H1 (cell line): ENCODE measurements around the gene SERGEF. TPM values are rescaled to one million over a fixed set of nuclear protein-coding genes. Genes with fewer than 3 reads are reported as not detected.

Experiments
- CTCF ChIA-PET: fragments of 300-600 bp; sonication (Branson Sonifier 250); formaldehyde crosslinking; loops from one replicate; lab custom pipeline; 2021; ENCODE audit not compliant: partially characterized antibody; lab: Charles Lee
- POLR2A ChIA-PET: fragments of 300-600 bp; sonication (Branson Sonifier 250); formaldehyde crosslinking; loops from one replicate; lab custom pipeline; 2021; ENCODE audit warnings: inconsistent platforms; ENCODE audit not compliant: partially characterized antibody; lab: Charles Lee
- DNase-seq, 2 experiments: peaks; one replicate each; pipeline versions ENCODE4 v3.0.0 to v3.0.0-alpha.2; 2010 to 2022; ENCODE audit warnings: low spot score in 2 of 2, low read depth in 1 of 2, mixed read lengths in 1 of 2
- FAIRE-seq: peaks from 2 replicates; lab custom pipeline; 2011; peaks lifted over from hg19 to GRCh38; lab: Jason Lieb, UNC
- H2AFZ ChIP-seq: 2 replicates; pipeline ENCODE4 v1.8.1; 2012; ENCODE audit warnings: low read length, inconsistent platforms
- H2AK5ac ChIP-seq: 2 replicates; pipeline ENCODE4 v1.6.1; 2013; ENCODE audit warnings: low read depth, low read length
- H2BK120ac ChIP-seq: replicated peaks from 2 replicates; pipeline ENCODE3; 2013; ENCODE audit warnings: low read depth, low read length, inconsistent platforms
- H2BK12ac ChIP-seq: 2 replicates; pipeline ENCODE4 v1.6.1; 2013; ENCODE audit warnings: low read depth, low read length
- H2BK15ac ChIP-seq: 2 replicates; pipeline ENCODE4 v1.6.1; 2013; ENCODE audit warnings: low read length
- H2BK20ac ChIP-seq: 2 replicates; pipeline ENCODE4 v1.6.1; 2013; ENCODE audit warnings: low read length
- H2BK5ac ChIP-seq: 2 replicates; pipeline ENCODE4 v1.6.1; 2013; ENCODE audit warnings: low read depth, low read length
- H3K14ac ChIP-seq: 2 replicates; pipeline ENCODE4 v1.6.1; 2013; ENCODE audit warnings: inconsistent platforms; ENCODE audit not compliant: insufficient read length
- H3K18ac ChIP-seq: 2 replicates; pipeline ENCODE4 v1.6.1; 2013; ENCODE audit warnings: low read length; ENCODE audit errors: extremely low read depth
- H3K23ac ChIP-seq: 2 replicates; pipeline ENCODE4 v1.6.1; 2013; ENCODE audit warnings: inconsistent platforms; ENCODE audit not compliant: insufficient read length
- H3K23me2 ChIP-seq: 2 replicates; pipeline ENCODE4 v1.6.1; 2013; ENCODE audit warnings: low read depth, low read length
- H3K27ac ChIP-seq: 2 replicates; pipeline ENCODE4 v1.6.1; 2011; ENCODE audit warnings: low read depth, low read length, inconsistent platforms
- H3K27me3 ChIP-seq, 4 experiments: replicated peaks in 1 of 4; 1 replicate in 1 of 4; 2 replicates in 3 of 4; pipeline versions ENCODE4 v1.6.1 to v1.8.1; 2011 to 2013; ENCODE audit warnings: low read length in 3 of 4, mild to moderate bottlenecking in 3 of 4, inconsistent platforms in 2 of 4, mixed read lengths in 2 of 4, moderate library complexity in 1 of 4; ENCODE audit not compliant: control insufficient read depth in 3 of 4, insufficient read depth in 3 of 4; ENCODE audit errors: extremely low read depth in 1 of 4
- H3K36me3 ChIP-seq, 4 experiments: 2 replicates each; pipeline versions ENCODE4 v1.6.1 to v1.8.1; 2011 to 2013; ENCODE audit warnings: mild to moderate bottlenecking in 4 of 4, low read length in 3 of 4, moderate library complexity in 2 of 4, control low read depth in 1 of 4, inconsistent platforms in 1 of 4; ENCODE audit not compliant: insufficient read depth in 4 of 4, control insufficient read depth in 2 of 4
- H3K4ac ChIP-seq: replicated peaks from 2 replicates; pipeline ENCODE3; 2013; ENCODE audit warnings: low read length, low read depth, mixed read lengths, inconsistent platforms; ENCODE audit not compliant: insufficient read length
- H3K4me1 ChIP-seq, 4 experiments: replicated peaks in 1 of 4; 1 replicate in 1 of 4; 2 replicates in 3 of 4; pipeline versions ENCODE4 v1.6.1 to v1.8.1; 2011 to 2013; ENCODE audit warnings: low read length in 3 of 4, inconsistent platforms in 2 of 4, mixed read lengths in 1 of 4; ENCODE audit not compliant: insufficient read depth in 4 of 4, control insufficient read depth in 3 of 4
- H3K4me2 ChIP-seq, 2 experiments: 2 replicates each; pipeline versions ENCODE4 v1.6.1 to v1.8.1; 2011 to 2013; ENCODE audit warnings: low read depth in 2 of 2, low read length in 2 of 2, control low read depth in 1 of 2, inconsistent platforms in 1 of 2, mild to moderate bottlenecking in 1 of 2; ENCODE audit not compliant: insufficient read depth in 1 of 2
- H3K4me3 ChIP-seq, 4 experiments: fragments of 200-600, 300-600 bp in 1 of 4; sonication (generic), shearing (Covaris generic), sonication (Bioruptor Twin) in 1 of 4; 2 replicates each; pipeline versions ENCODE4 v1.5.1 to v1.8.1; 2011 to 2016; ENCODE audit warnings: low read length in 4 of 4, low read depth in 3 of 4, control low read depth in 2 of 4, inconsistent platforms in 2 of 4, mild to moderate bottlenecking in 2 of 4, mixed read lengths in 1 of 4, moderate library complexity in 1 of 4; ENCODE audit not compliant: insufficient read depth in 2 of 4; ENCODE audit errors: extremely low read depth in 1 of 4
- H3K56ac ChIP-seq: replicated peaks from 2 replicates; pipeline ENCODE3; 2013; ENCODE audit warnings: low read depth, mild to moderate bottlenecking, mixed read lengths, low read length, inconsistent platforms; ENCODE audit not compliant: insufficient read length
- H3K79me1 ChIP-seq: 2 replicates; pipeline ENCODE4 v1.6.1; 2013; ENCODE audit warnings: low read depth, low read length, control low read depth
- H3K79me2 ChIP-seq, 2 experiments: 2 replicates each; pipeline versions ENCODE4 v1.6.1 to v1.8.1; 2012 to 2013; ENCODE audit warnings: low read length in 2 of 2, mild to moderate bottlenecking in 2 of 2, inconsistent platforms in 1 of 2; ENCODE audit not compliant: insufficient read depth in 2 of 2, control insufficient read depth in 1 of 2
- H3K9ac ChIP-seq, 4 experiments: replicated peaks in 1 of 4; 1 replicate in 1 of 4; 2 replicates in 3 of 4; pipeline versions ENCODE4 v1.6.1 to v1.8.1; 2011 to 2013; ENCODE audit warnings: low read depth in 3 of 4, low read length in 3 of 4, control low read depth in 2 of 4, mild to moderate bottlenecking in 2 of 4, moderate library complexity in 2 of 4, inconsistent platforms in 1 of 4; ENCODE audit errors: extremely low read depth in 1 of 4
- H3K9me3 ChIP-seq, 2 experiments: 2 replicates each; pipeline versions ENCODE4 v1.6.1 to v1.8.1; 2012 to 2013; ENCODE audit warnings: mild to moderate bottlenecking in 2 of 2, moderate library complexity in 2 of 2, control low read depth in 1 of 2, inconsistent platforms in 1 of 2, low read depth in 1 of 2, low read length in 1 of 2, mixed read lengths in 1 of 2; ENCODE audit not compliant: insufficient read depth in 2 of 2
- H4K20me1 ChIP-seq, 2 experiments: replicated peaks in 1 of 2; 2 replicates each; pipeline versions ENCODE3 to v1.8.1; 2011 to 2013; ENCODE audit warnings: inconsistent platforms in 2 of 2, low read length in 2 of 2, mild to moderate bottlenecking in 1 of 2; ENCODE audit not compliant: insufficient read depth in 2 of 2, control insufficient read depth in 1 of 2
- H4K5ac ChIP-seq: 2 replicates; pipeline ENCODE4 v1.6.1; 2013; ENCODE audit warnings: low read length, low read depth, mixed read lengths, inconsistent platforms; ENCODE audit not compliant: insufficient read length
- H4K8ac ChIP-seq: 2 replicates; pipeline ENCODE4 v1.8.0; 2013; ENCODE audit warnings: mild to moderate bottlenecking, moderate library complexity, low read length, inconsistent platforms; ENCODE audit not compliant: insufficient read depth; ENCODE audit errors: extremely low read depth
- H4K91ac ChIP-seq: replicated peaks from 2 replicates; pipeline ENCODE3; 2013; ENCODE audit warnings: low read length, mixed read lengths, inconsistent platforms; ENCODE audit not compliant: insufficient read length
- EGR1 ChIP-seq: IDR thresholded peaks from 2 replicates; pipeline ENCODE4 v1.6.1; 2011; ENCODE audit warnings: low read depth, low read length, borderline replicate concordance
- JUND ChIP-seq: IDR thresholded peaks from 2 replicates; pipeline ENCODE4 v1.6.1; 2011; ENCODE audit warnings: mild to moderate bottlenecking, improper control_type of control experiment, low read length
- KDM1A ChIP-seq: fragments of 200-600, 300-600 bp; sonication (generic); IDR thresholded peaks from 2 replicates; pipeline ENCODE4 v1.7.1; 2016; ENCODE audit warnings: mild to moderate bottlenecking, low read length, borderline replicate concordance
- POLR2A ChIP-seq, 2 experiments: IDR thresholded peaks; 1 replicate in 1 of 2; 2 replicates in 1 of 2; pipeline ENCODE4 v1.6.1; 2011; ENCODE audit warnings: low read depth in 2 of 2, low read length in 2 of 2, mild to moderate bottlenecking in 2 of 2; ENCODE audit errors: control extremely low read depth in 1 of 2
- SAP30 ChIP-seq: fragments of 300-600 bp; sonication (generic); IDR thresholded peaks from 2 replicates; pipeline ENCODE4 v1.7.1; 2012; ENCODE audit warnings: low read length, moderate library complexity, mild to moderate bottlenecking, inconsistent platforms; ENCODE audit not compliant: insufficient read depth, insufficient replicate concordance
- SUZ12 ChIP-seq: fragments of 200-600 bp; sonication (generic); IDR thresholded peaks from 2 replicates; pipeline ENCODE4 v1.6.1; 2012; ENCODE audit warnings: mild to moderate bottlenecking, inconsistent platforms, low read length, moderate library complexity, mixed read lengths
- ZNF274 ChIP-seq: IDR thresholded peaks from 2 replicates; pipeline ENCODE4 v1.7.0; 2012; ENCODE audit warnings: low read length, borderline replicate concordance; ENCODE audit errors: extremely low read depth
- WGBS, 2 experiments: shearing (Covaris generic) in 1 of 2; methylation state at CpG; one replicate each; pipeline versions ENCODE4 v1.1.6 to v1.1.7; 2013 to 2015; ENCODE audit warnings: low lambda C conversion rate in 2 of 2, mixed read lengths in 2 of 2, inconsistent platforms in 1 of 2, low coverage in 1 of 2, missing lambda C conversion rate in 1 of 2; ENCODE audit not compliant: insufficient replicate concordance in 2 of 2, insufficient coverage in 1 of 2, insufficient read length in 1 of 2; ENCODE audit errors: extremely low coverage in 1 of 2, missing lambda C conversion rate in 1 of 2; 5-methylcytosine and 5-hydroxymethylcytosine counted together
- polyA plus RNA-seq, 7 experiments: library from polyadenylated mRNA; depleted of rRNA in 3 of 7; stranded (reverse) in 5 of 7; unstranded in 2 of 7; fragments of >200 nt in 5 of 7; fragments of 200-250 nt in 2 of 7; gene quantifications; 1 replicate in 5 of 7; 2 replicates in 1 of 7; 4 replicates in 1 of 7; pipeline versions ENCODE4 v1.2.1 to v1.2.3, GENCODE V29; 2011 to 2013; ENCODE audit warnings: missing spikeins in 2 of 7, mixed read lengths in 2 of 7
- total RNA-seq: library from RNA; stranded (reverse); fragmentation: NEBNext Ultra II Directional; extraction: Animal tissue kit (Norgen Biotek cat#: 25700); gene quantifications from 2 replicates; pipeline ENCODE4 v1.2.1, GENCODE V29; 2021

SERGEF gene
- total and polyA plus RNA-seq, 2 of the 8 experiments (the other 6 are each of a cell fraction or from before 2014, with no cell fraction given), result 16.6 to 28.8 TPM

DNA sequence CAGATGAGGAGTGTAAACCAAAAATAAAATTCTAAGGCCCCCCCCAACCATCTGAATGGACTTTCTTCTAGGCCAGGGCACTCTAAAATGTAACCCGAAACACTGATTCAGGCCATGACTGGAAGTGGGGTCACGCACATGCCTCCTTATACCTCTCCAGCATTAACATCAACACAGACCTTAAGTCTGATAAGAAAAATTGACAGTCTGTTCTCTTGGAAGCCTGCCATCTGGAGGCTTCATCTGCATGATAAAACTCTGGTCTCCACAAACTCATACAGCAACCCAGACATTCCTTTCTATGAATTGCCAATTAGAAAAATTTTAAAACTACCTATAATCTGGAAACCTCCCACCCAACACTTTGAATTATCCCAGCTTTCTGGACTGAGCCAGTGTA is 3.9 kb upstream of the SERGEF start:
- H3K4me1 ChIP-seq, result peaks cover 0 to 5% (median 1%) of the 10 kb centered on the region in 4 experiments; a peak in 2 of 7 replicates
- no peak overlapping the region for H2BK15ac ChIP-seq
- no peak overlapping the region for H4K5ac ChIP-seq
- no peak overlapping the region for H3K18ac ChIP-seq
- no peak overlapping the region for H2BK12ac ChIP-seq
- H3K4ac ChIP-seq, result no peak overlapping the region
- no peak overlapping the region for H3K23ac ChIP-seq
- FAIRE-seq, result no peak
- ChIA-PET CTCF (interaction anchor here (1.0 to 1.6 kb wide), 3 partner anchors 10 to 99 kb away, joined by 3 to 7 read pairs (median 3); no protein-coding TSS in a partner anchor), POLR2A (no interaction called here)
- H3K4me3 ChIP-seq, result no peak overlapping the region
- peaks cover 0 to 12% (median 7%) of the 10 kb centered on the region in 4 experiments; a peak in 5 of 7 replicates for H3K27me3 ChIP-seq
- no peak for DNase-seq
- H2BK120ac ChIP-seq, result no peak overlapping the region
- H3K4me2 ChIP-seq, result no peak overlapping the region
- H3K79me1 ChIP-seq, result no peaks in the 10 kb centered on the region
- H4K20me1 ChIP-seq, result no peaks in the 10 kb centered on the region
- no peak overlapping the region for H3K56ac ChIP-seq
- no peak overlapping the region for H2AFZ ChIP-seq
- WGBS, 2 experiments, result 89% methylated on average over 2 of the region's 2 CpGs; no CpG with 5 or more reads in 1 of the 2 experiments
- H3K23me2 ChIP-seq, result peaks cover 11% of the 10 kb centered on the region
- no peak overlapping the region for H4K91ac ChIP-seq
- H3K9me3 ChIP-seq, result no peaks in the 10 kb centered on the region
- no peak overlapping the region for H2AK5ac ChIP-seq
- no peak overlapping the region for H2BK20ac ChIP-seq
- H3K14ac ChIP-seq, result no peak overlapping the region
- H2BK5ac ChIP-seq, result no peak overlapping the region
- H3K79me2 ChIP-seq, result no peaks in the 10 kb centered on the region
- TF ChIP-seq KDM1A, result no peak
- no peak for TF ChIP-seq SUZ12
- TF ChIP-seq EGR1, result no peak
- no peak for TF ChIP-seq JUND
- no peak for TF ChIP-seq ZNF274
- TF ChIP-seq SAP30, result no peak
- TF ChIP-seq POLR2A (IDR thresholded peaks at IDR 0.05; ENCODE audit: control extremely low read depth in 1 of 2, low read depth in 2 of 2, low read length in 2 of 2), result no peak
- no peak overlapping the region for H3K27ac ChIP-seq
- H4K8ac ChIP-seq, result no peak overlapping the region
- H3K36me3 ChIP-seq, result no peaks in the 10 kb centered on the region
- no peak overlapping the region for H3K9ac ChIP-seq
